ENCODE data around the gene MAP3K20. TPM values are rescaled to one million over a fixed set of nuclear protein-coding genes. Genes with fewer than 3 reads are reported as not detected.
"Not testable (repeated sequence)": the region's sequence is repeated elsewhere in the genome, so short reads cannot be mapped to it uniquely, and the experiment has no call there.

Gene MAP3K20
- total RNA-seq, 1 donor from 2014 or later = 18.0 TPM

- H3K27me3 Mint-ChIP-seq (ENCODE audit: insufficient read depth, low read depth) = no peaks in the 10 kb centered on the region
- Histone ChIP-seq H3K4me1 (no peaks in the 10 kb centered on the region), H3K9me3 (ENCODE audit: low read depth) (no peaks in the 10 kb centered on the region), H4K20me1 (ENCODE audit: low read depth) (no peaks in the 10 kb centered on the region), H3F3A (ENCODE audit: low read depth) (no peaks in the 10 kb centered on the region), H3K27me3 (no peaks in the 10 kb centered on the region), H3K79me2 (ENCODE audit: low read depth) (no peaks in the 10 kb centered on the region), H3K4me2 (no peak overlapping the region), H2AFZ (replicated peaks) (no peak overlapping the region), H3K27ac (no peak overlapping the region), H3K36me3 (no peaks in the 10 kb centered on the region), H3K9ac (no peak overlapping the region), H3K4me3 (no peak overlapping the region)
- peaks cover 22% of the 10 kb centered on the region for H3K4me1 Mint-ChIP-seq
- no peak for DNase-seq (ENCODE audit: low spot score)
- peaks cover 8% of the 10 kb centered on the region for H3K36me3 Mint-ChIP-seq
- TF ChIP-seq EZH2 (IDR thresholded peaks at IDR 0.05) (no peak), EZH2phosphoT487 (IDR thresholded peaks at IDR 0.05) (no peak), CTCF (IDR thresholded peaks at IDR 0.05) (no peak)
- no peak overlapping the region for H3K4me3 Mint-ChIP-seq
- peak overlapping the region; percentile 17 for H3K27ac Mint-ChIP-seq
- peaks cover 6% of the 10 kb centered on the region for H3K9me3 Mint-ChIP-seq
These were observed 85.4 kb downstream of the MAP3K20 start for GRCh38 chr2:173161040-173161439.

- no peak overlapping the region for H3K4me2 ChIP-seq
- Mint-ChIP-seq H3K4me1 (peaks cover 22% of the 10 kb centered on the region), H3K9me3 (peaks cover 3% of the 10 kb centered on the region), H3K27me3 (ENCODE audit: insufficient read depth, low read depth) (no peaks in the 10 kb centered on the region), H3K27ac (no peak overlapping the region), H3K36me3 (peaks cover 5% of the 10 kb centered on the region), H3K4me3 (no peak overlapping the region)
- H3K27ac ChIP-seq = no peak overlapping the region
- TF ChIP-seq EZH2 (IDR thresholded peaks at IDR 0.05) (no peak), EZH2phosphoT487 (IDR thresholded peaks at IDR 0.05) (no peak), CTCF (IDR thresholded peaks at IDR 0.05) (no peak)
- DNase-seq (ENCODE audit: low spot score) = no peak
- H3K4me3 ChIP-seq = no peak overlapping the region
- no peaks in the 10 kb centered on the region for H3K27me3 ChIP-seq
- H3K9me3 ChIP-seq (ENCODE audit: low read depth) = no peaks in the 10 kb centered on the region
- no peaks in the 10 kb centered on the region for H3F3A ChIP-seq (ENCODE audit: low read depth)
- no peak overlapping the region for H3K9ac ChIP-seq
- H3K36me3 ChIP-seq = no peaks in the 10 kb centered on the region
- H4K20me1 ChIP-seq (ENCODE audit: low read depth) = no peaks in the 10 kb centered on the region
- no peaks in the 10 kb centered on the region for H3K4me1 ChIP-seq
- no peaks in the 10 kb centered on the region for H3K79me2 ChIP-seq (ENCODE audit: low read depth)
- no peak overlapping the region for H2AFZ ChIP-seq (replicated peaks)
These were observed 85.9 kb downstream of the MAP3K20 start for GRCh38 chr2:173161507-173161906.

- H3K4me1 ChIP-seq; H2AFZ ChIP-seq (replicated peaks); H3K4me3 ChIP-seq; H3K27ac ChIP-seq; H3K4me3 Mint-ChIP-seq; H3K36me3 ChIP-seq; H3K79me2 ChIP-seq (ENCODE audit: low read depth); DNase-seq (ENCODE audit: low spot score); H3K9me3 ChIP-seq (ENCODE audit: low read depth); H3F3A ChIP-seq (ENCODE audit: low read depth); H3K9me3 Mint-ChIP-seq; H3K4me2 ChIP-seq; H3K36me3 Mint-ChIP-seq; H3K27ac Mint-ChIP-seq; H3K27me3 ChIP-seq; H4K20me1 ChIP-seq (ENCODE audit: low read depth); H3K27me3 Mint-ChIP-seq (ENCODE audit: insufficient read depth, low read depth); H3K9ac ChIP-seq: not testable (repeated sequence)
- peaks cover 22% of the 10 kb centered on the region for H3K4me1 Mint-ChIP-seq
These were observed 87.7 kb downstream of the MAP3K20 start for GRCh38 chr2:173163357-173163756.

GRCh38 chr2:173164396-173164795 is 88.8 kb downstream of the MAP3K20 start:
- Histone ChIP-seq H3F3A (ENCODE audit: low read depth) (no peaks in the 10 kb centered on the region), H3K27me3 (no peaks in the 10 kb centered on the region), H3K27ac (no peak overlapping the region), H3K4me3 (no peak overlapping the region), H3K4me2 (no peak overlapping the region), H3K4me1 (no peaks in the 10 kb centered on the region), H3K9ac (no peak overlapping the region), H4K20me1 (ENCODE audit: low read depth) (no peaks in the 10 kb centered on the region), H3K36me3 (no peaks in the 10 kb centered on the region), H3K9me3 (ENCODE audit: low read depth) (no peaks in the 10 kb centered on the region), H2AFZ (replicated peaks) (no peak overlapping the region), H3K79me2 (ENCODE audit: low read depth) (no peaks in the 10 kb centered on the region)
- peaks cover 18% of the 10 kb centered on the region for H3K4me1 Mint-ChIP-seq
- H3K27ac Mint-ChIP-seq = no peak overlapping the region
- H3K27me3 Mint-ChIP-seq (ENCODE audit: insufficient read depth, low read depth) = no peaks in the 10 kb centered on the region
- H3K36me3 Mint-ChIP-seq = peaks cover 2% of the 10 kb centered on the region
- TF ChIP-seq EZH2 (IDR thresholded peaks at IDR 0.05) = no peak
- no peak for TF ChIP-seq CTCF (IDR thresholded peaks at IDR 0.05)
- no peak for TF ChIP-seq EZH2phosphoT487 (IDR thresholded peaks at IDR 0.05)
- H3K4me3 Mint-ChIP-seq = no peak overlapping the region
- no peaks in the 10 kb centered on the region for H3K9me3 Mint-ChIP-seq
- no peak for DNase-seq (ENCODE audit: low spot score)

All from neural progenitor cell (in vitro differentiated cells).